Measurements from ENCODE around the gene EPHA4.
"Not testable (repeated sequence)": the region's sequence is repeated elsewhere in the genome, so short reads cannot be mapped to it uniquely, and the experiment has no call there.

EPHA4 gene

DNA sequence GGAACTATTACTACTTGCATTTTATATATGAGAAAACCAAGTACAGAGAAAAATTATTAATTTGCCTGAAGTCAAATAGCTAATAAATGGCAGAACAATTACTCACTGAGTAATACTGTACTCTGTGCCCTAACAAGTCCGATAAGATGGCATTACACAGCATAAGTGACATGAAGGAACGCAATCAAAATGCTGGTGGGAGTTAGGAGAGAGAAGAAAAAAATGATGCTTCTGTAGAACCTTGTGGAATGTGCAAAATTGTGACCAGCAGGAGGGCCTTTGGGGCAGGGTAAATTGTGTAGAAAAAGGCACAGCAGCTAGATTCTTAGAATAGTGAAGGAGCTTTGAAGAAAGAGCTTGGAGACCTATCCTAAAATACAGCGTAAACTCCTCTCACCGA is 32.9 kb downstream of the EPHA4 start:
- no peak for DNase-seq (ENCODE audit: low read depth)

GRCh38 chr2:221535824-221536223 is 36.3 kb downstream of the EPHA4 start:
- no peak for DNase-seq (ENCODE audit: low read depth)

DNA sequence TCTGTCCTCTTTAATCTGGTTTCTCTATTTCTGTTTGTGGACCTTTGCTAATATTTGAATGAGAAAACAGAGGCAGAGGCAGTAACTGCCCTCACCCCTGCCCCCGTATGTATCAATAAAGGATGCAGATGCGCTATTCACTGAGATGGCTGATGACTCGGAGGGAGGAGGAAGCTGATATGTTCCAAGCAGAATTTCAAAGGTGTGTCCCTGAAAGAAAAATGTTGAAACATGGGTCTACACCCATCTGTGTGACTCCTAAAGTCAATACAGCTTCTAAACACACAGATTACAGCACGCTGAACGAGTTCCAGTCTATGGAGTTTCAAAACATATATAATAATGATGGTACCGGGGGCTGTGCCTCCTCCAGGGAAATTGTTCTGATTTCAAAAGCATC is 38.8 kb downstream of the EPHA4 start:
- DNase-seq (ENCODE audit: low read depth): no peak

DNA sequence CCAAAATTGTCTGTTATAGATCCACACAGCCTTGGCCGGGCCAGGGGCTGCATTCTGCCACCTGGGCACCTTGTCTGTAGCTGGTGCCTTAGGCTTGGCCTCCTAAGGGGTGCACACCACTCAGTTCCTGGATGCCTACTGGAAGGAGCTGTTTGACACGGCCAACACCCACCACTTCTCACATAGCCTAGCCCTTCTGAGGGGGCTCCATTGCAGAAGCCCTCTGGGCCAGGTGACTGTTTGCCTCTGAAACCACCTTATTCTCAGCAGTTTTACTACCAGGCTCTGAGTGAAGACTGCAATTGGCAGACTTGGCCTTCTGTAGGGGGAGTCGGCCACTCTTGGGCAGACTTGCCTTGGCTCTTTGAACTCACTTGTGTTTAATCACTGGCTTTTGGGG is 39.5 kb downstream of the EPHA4 start:
- DNase-seq (ENCODE audit: low read depth): no peak

- DNase-seq (ENCODE audit: low read depth): no peak
Measured at GRCh38 chr2:221530653-221531037, 41.5 kb downstream of the EPHA4 start.

DNA sequence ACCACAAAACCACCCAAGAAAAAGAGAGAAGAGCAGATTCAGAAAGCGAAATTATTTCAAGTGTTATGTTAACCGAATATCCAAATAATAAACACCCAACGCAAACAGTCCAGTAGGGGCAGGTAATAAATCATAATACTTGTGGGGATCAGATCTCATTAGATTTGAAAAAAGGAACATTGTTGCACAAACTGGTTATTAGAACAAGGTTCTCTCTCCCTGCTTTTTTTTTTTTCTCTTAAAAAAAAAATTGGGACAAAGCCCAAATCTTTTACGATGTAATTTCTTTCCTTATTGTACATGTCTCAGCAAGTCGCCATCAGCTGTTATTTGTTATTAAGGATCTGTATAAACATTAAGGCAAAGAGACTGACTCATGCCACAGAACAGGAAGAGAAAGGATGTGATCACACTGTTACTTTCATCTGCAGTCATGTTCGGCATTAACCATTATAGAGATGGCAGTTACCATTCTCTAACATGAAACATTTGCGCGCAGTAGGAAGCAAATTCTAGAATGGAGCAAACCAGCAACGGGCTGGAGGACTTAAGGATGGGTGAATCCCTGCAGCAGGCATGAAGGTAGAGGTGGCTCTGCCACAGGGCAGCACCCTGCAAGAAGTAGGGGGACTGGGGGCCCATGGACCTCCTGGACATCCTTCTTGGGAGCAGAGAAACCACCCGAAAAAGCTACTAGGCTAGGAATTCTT is 42.0 kb downstream of the EPHA4 start:
- no peak for DNase-seq (ENCODE audit: low read depth)

DNA sequence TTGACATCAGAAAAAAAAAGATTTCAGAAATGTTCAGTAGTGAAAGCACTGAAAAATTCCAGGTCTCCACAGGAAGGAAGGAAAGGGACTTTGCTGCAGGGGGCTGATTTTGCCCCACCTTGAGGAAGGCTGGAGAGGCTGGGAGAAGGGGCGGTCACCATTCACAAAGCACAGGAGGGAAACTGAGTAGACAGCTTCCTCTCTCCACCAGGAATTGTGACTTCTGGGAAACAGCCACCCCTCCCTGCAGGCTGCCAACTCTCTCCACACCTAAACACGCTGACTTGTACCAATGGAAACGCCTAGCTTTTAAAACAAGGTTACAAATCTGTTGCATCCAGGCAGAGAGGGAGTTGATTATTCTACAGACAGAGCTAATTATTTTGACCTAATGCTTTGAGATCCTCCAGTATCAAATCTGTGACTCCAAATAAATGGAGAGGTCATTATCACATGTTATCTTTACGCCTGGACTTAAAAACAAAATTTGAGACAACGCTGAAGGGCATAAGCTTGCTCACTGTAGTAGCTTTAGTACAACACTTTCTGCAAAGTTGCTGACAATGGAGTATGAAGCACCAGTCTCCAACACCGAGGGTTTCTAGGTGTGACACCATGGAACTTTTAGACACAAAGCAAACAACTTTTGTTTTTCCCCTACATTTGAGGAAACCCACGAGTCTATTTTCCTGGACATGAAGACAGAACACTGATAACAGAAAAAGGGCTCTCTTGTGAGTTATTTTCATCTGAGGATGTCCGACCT is 42.7 kb downstream of the EPHA4 start:
- DNase-seq (ENCODE audit: low read depth): no peak

DNA sequence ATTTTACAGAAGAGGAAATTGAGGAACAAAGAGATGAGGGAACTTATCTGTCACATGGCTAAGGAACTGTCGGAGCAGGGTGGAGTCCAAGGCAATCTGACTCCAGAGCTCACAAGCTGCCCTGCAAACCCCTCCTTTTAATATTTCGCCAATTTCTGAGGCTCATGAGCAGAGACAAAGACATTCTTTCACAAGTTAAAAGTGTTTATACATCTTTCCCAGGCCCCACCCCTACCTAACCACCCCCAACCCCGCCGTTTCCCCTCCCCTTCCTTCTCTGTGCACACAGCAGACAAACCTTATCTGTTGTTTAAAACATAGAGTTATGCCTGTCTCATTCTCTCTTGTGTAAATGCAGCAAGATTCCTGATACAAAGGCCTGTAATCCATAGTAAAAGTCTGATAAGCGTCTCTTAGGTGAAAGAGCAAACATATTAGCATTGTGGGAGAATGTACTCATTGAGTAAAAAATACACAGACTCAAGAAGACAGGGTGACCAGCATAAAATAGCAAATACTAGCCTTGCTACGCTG is 44.3 kb downstream of the EPHA4 start:
- no peak for DNase-seq (ENCODE audit: low read depth)

GRCh38 chr2:221524158-221524557 is 47.9 kb downstream of the EPHA4 start:
- no peak for DNase-seq (ENCODE audit: low read depth)

DNA sequence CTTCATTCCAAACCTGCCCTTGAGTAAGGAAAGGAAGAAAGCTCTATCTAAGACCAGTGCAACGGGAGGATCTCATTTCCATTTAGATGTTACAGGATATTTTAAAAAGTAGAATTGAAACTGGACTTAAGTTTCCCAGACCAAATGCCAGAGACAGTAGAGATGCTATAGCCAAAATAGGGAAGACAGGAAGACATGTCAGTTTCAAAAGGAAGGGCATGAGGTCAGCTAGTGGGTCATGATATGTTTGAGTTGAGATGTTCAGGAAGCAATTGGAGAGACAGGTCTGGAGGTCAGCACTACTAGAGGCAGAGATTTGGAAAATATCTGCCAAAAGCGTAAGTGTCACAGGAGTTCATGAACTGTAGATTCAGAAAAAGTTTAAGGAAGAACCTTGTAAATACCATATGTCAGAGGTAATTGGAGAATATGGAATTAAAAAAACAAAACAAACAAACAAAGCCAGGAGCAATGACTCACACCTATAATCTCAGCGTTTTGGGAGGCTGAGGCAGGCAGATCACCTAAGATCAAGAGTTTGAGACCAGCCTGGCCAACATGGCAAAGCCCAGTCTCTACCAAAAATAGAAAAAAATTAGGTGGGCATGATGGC is 50.8 kb downstream of the EPHA4 start:
- no peak for DNase-seq (ENCODE audit: low read depth)

DNA sequence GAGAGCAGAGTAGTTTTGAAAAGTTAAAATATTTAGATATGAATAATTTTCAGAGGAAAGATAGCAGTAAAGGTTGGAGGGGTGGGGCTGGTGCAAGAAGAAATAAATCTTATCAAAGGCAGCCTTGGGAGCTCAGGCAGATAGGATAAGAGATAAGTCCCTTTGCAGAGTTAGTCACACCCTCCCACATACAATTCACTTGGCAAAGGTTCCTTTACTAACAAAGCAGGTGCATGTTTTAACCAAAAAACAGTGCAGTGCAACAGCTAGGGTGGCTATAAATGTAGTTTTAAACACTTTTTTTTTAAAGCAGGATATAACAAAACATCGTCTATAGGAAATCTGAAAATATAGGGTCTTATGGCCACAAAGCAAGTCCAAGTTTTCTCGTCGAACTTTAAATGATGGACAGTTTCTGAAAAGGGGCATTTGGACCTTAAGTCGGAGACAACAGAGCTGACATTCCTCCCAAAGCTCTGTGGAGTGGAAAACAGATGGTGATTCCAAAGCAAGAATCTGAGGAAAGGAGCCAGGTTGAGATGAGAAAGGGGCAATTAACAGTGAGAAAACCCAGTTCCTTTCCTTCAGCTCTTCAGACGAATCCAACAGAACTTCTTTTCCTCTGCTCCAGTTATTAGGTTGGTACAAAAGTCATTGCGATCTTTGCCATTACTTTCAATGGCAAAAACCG is 53.0 kb downstream of the EPHA4 start:
- DNase-seq (ENCODE audit: low read depth): no peak

DNA sequence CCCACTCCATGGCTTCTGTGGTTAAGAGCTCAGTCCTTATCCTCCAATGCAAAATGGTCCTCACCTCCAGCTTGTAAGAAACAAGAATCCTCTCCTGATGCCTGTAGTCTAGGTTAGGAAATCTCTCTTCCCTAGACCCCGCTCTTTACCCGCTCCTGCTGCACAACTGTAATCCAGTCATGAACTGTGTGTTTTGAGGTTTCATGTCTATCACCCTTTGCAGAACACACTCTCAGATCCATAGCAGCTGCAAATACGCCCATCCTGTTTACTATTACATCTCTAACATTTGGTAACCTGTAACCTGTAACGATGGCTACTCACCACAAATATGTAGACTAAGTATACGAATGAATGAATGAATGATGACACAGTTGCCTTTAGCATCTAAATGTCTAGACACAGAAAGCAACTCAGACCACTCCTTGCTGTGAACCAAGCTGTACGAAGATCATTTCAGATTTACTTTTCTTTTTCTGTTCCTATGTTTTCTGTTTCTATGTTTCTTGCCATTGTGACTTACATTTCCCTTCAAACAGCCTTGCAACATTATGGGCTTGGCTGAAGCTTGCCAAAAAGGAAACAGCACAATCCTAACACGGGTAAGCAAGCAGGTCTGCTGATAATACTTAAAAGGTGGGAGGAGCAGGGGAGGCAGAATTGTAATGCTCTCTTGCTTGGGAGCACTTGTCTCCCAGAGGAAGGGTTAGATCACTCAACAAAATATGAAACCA is 53.7 kb downstream of the EPHA4 start:
- DNase-seq (ENCODE audit: low read depth): no peak

GRCh38 chr2:221517696-221518151 is 54.4 kb downstream of the EPHA4 start:
- peak; percentile 36 for DNase-seq (ENCODE audit: low read depth)

DNA sequence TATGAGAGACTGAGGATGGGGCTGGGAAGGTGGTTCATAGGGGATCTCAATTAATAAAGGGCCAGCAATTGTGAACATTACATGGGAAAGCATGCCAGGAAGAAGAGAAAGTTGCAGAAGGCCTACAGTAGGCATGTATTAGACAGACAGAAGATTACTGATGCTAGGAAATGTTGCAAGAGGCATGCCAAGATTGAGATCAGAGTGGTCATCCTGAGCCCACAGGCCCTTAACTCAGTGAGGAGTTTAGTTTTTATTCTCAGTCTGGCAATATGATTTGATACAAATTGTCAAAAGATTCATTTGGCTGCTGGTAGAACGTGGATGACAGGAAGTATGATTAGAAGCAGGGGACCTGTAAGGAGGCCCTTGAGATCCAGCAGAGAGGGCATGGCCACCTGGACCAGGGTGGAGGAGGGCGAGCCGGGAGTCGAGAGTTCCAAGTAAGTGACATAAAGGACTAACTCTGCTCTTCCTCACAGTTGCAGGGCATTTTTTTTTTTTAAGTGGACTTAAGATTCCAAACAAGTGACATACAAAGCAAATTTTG is 54.9 kb downstream of the EPHA4 start:
- DNase-seq (ENCODE audit: low read depth): no peak

DNA sequence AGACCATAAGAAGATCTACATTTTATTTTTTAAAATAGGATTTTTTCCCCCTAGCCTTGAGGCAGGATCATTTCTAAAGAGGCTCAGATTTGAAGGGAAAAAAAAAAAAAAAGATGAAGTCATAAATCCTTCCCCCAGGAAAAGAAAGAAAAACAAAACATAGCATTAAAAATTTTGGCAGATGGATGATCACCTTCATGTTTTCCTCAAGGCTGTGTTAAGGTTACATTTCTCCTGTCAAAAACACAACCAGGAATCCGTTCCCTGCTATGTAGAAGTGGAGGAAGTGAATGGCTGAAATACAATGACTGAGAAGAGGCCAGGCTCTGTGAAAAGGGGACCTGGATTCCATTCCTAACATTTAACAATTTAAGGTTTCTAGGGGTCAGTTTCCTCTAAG is 56.2 kb downstream of the EPHA4 start:
- no peak for DNase-seq (ENCODE audit: low read depth)

GRCh38 chr2:221514305-221515040 is 57.6 kb downstream of the EPHA4 start:
- DNase-seq (ENCODE audit: low read depth): no peak

DNA sequence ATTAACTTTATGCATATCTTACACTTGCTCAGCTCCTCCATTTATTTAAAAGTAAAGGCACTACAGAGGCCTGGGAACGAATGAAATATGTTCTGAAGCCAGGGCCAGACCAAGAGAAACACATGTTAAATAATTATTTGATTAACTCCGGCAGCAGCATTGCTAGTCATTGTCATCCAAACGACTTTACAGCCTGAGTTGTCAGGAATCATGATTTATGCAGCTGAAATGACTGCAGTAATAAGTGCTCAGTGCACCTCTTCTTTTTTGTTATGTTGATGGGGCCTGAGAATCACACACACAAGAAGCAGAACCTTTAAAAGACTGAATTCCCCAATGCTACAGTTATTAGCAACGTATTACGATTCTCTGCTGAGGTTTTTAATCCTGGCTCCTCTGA is 58.9 kb downstream of the EPHA4 start:
- DNase-seq (ENCODE audit: low read depth): no peak

GRCh38 chr2:221511325-221511724 is 60.8 kb downstream of the EPHA4 start:
- not testable (repeated sequence) for DNase-seq (ENCODE audit: low read depth)

DNA sequence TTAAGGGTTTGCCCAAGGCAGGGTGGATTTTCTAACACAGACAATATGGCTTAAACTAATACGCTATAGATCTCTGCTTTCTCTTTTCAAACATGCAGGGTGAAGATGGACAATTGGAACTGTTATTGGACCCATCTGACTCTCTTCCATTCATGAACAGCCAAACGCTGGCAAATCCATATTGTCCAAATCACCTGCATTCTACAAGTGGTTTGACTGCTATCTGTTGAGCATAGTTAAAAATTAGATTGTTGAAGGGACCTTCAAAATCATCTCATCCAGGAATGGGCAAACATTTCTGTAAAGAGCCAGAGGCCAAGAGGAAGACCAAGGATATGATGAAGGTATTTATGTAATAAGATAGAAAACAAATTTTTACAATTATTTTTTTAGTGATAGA is 65.6 kb downstream of the EPHA4 start:
- DNase-seq (ENCODE audit: low read depth): no peak

DNA sequence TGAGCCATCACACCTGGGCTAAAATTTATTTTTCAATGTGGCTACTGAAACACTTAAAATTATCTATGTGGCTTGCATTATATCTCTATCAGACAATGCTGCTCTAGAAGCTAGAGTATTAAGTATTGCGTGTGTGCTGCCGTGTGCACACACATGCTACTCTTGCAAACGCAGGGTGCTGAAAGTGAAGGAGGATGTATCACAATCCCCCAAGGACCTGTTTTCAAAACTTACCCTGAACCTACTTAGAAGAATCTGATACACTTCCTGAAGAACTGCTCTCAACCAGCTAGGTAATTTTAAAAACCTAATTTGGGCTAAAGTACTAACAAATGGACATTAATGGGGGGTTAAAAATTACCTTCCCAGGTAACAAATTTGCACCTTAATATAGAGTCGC is 66.5 kb downstream of the EPHA4 start:
- DNase-seq (ENCODE audit: low read depth): no peak

DNA sequence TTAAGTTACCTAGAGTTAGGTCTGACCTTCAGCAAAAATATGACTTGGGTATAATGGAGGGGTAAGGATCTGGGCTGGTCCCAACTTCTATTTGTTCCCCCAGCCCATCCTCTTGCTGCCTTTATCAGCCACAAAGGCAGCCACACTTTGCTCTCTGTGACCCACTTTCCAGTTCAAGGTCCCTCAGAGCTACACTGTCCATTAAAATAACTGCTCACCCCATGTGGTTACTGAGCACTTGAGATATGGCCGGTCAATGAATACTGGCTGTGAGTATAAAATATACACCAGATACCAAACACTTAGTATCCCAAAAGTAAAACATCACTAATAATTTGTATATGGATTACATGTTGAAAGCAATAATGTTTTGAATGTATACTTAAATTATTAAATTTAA is 67.2 kb downstream of the EPHA4 start:
- DNase-seq (ENCODE audit: low read depth): no peak

Measured in HS-27A (cell line).